GM12891 (cell line): ENCODE measurements around the gene TXNDC8.
"Not testable (repeated sequence)": the region's sequence is repeated elsewhere in the genome, so short reads cannot be mapped to it uniquely, and the experiment has no call there.

Experiments used
- DNase-seq: peaks from one replicate; pipeline ENCODE4 v3.0.0; 2011; ENCODE audit warnings: low spot score; ENCODE audit not compliant: insufficient read length
- FAIRE-seq: peaks from 2 replicates; lab custom pipeline; 2011; peaks lifted over from hg19 to GRCh38; lab: Jason Lieb, UNC
- PAX5 ChIP-seq: IDR thresholded peaks from 2 replicates; pipeline ENCODE4 v1.6.1; 2011; ENCODE audit warnings: low read length, moderate library complexity, mild to moderate bottlenecking; ENCODE audit not compliant: insufficient read depth, severe bottlenecking
- POLR2A ChIP-seq: IDR thresholded peaks from 2 replicates; pipeline ENCODE4 v1.6.1; 2011; ENCODE audit warnings: low read depth, low read length, control low read depth
- POLR2AphosphoS5 ChIP-seq: IDR thresholded peaks from 2 replicates; pipeline ENCODE4 v1.6.1; 2011; ENCODE audit warnings: low read depth, low read length, control low read depth
- POU2F2 ChIP-seq: IDR thresholded peaks from 2 replicates; pipeline ENCODE4 v1.6.1; 2011; ENCODE audit warnings: low read depth, mild to moderate bottlenecking, control low read depth, low read length, moderate library complexity
- SPI1 ChIP-seq: IDR thresholded peaks from 2 replicates; pipeline ENCODE4 v1.6.1; 2011; ENCODE audit warnings: low read depth, low read length, control low read depth
- TAF1 ChIP-seq: IDR thresholded peaks from 2 replicates; pipeline ENCODE4 v1.6.1; 2011; ENCODE audit warnings: low read depth, low read length, control low read depth

TXNDC8 gene

GRCh38 chr9:110330484-110331105, 7.1 kb downstream of the TXNDC8 start:
- no peak for TF ChIP-seq POLR2A
- TF ChIP-seq POU2F2, result no peak
- no peak for TF ChIP-seq SPI1
- TF ChIP-seq PAX5, result no peak
- no peak for TF ChIP-seq TAF1
- no peak for TF ChIP-seq POLR2AphosphoS5
- no peak for DNase-seq
- no peak for FAIRE-seq

GRCh38 chr9:110329639-110330230, 7.9 kb downstream of the TXNDC8 start:
- FAIRE-seq, result peak; percentile 45

DNA sequence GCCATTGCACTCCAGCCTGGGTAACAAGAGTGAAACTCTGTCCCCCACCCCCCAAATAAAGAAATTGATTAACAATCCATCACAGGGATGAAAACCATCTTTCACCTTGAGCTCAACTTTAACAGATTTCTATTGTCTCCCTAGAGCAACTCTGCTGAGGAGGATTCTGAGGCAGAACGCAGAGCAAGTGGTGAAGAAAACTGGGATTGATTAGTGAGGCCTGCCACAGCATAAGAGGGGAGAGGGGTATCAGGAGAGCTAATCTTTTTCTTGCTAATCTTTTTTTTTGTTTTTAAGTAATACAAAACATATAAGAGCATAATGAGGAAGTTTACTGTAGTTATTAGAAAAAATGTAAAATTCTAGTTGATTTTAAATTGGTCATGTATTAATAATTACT, 8.9 kb downstream of the TXNDC8 start:
- FAIRE-seq (no peak), DNase-seq (no peak)
- TF ChIP-seq POLR2AphosphoS5, result no peak
- TF ChIP-seq PAX5, result no peak
- TF ChIP-seq SPI1, result no peak
- TF ChIP-seq POU2F2, result no peak
- TF ChIP-seq TAF1, result no peak
- TF ChIP-seq POLR2A, result no peak

More at GRCh38 chr9:110329639-110330230, 7.9 kb downstream of the TXNDC8 start:
- DNase-seq, result no peak
- TF ChIP-seq SPI1 (0 out of 2 replicates have a peak, but pooled peaks have one; percentile 28), POU2F2 (no peak), POLR2A (no peak)

DNA sequence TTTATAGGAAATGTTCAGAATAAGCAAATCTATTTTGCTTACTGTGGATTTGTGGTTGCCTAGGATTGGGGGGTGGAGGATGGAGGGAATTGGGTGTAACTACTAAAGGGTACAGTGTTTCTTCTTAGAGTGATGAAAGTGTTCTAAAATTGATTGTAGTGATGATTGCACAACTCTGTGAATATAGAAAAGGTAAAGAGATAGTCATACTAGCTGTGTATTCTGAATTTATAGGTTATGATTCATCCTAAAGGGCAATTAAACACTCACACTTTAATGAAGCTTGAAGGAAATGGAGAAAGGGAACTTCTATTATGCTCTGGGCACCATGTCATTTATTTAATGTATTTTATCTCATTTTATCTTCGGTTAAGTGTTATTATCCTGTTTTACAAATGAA, 9.9 kb downstream of the TXNDC8 start:
- no peak for TF ChIP-seq TAF1
- TF ChIP-seq SPI1, result no peak
- no peak for TF ChIP-seq POLR2AphosphoS5
- FAIRE-seq, result no peak
- DNase-seq, result no peak

GRCh38 chr9:110323818-110324217, 13.8 kb downstream of the TXNDC8 start:
- FAIRE-seq (no peak), DNase-seq (no peak)
- no peak for TF ChIP-seq SPI1
- TF ChIP-seq POU2F2, result no peak
- TF ChIP-seq TAF1, result no peak
- TF ChIP-seq PAX5, result no peak
- no peak for TF ChIP-seq POLR2A
- no peak for TF ChIP-seq POLR2AphosphoS5

GRCh38 chr9:110320651-110321445, 16.8 kb downstream of the TXNDC8 start:
- DNase-seq, result no peak
- TF ChIP-seq PAX5 (no peak), POLR2A (no peak), POLR2AphosphoS5 (no peak), POU2F2 (no peak)
- FAIRE-seq, result no peak

- DNase-seq (no peak), FAIRE-seq (no peak)
- no peak for TF ChIP-seq POLR2AphosphoS5
- TF ChIP-seq POU2F2, result no peak
- TF ChIP-seq POLR2A, result no peak
- TF ChIP-seq PAX5, result no peak
- TF ChIP-seq TAF1, result no peak
- TF ChIP-seq SPI1, result no peak
These were observed 17.7 kb downstream of the TXNDC8 start for GRCh38 chr9:110319781-110320492.

DNA sequence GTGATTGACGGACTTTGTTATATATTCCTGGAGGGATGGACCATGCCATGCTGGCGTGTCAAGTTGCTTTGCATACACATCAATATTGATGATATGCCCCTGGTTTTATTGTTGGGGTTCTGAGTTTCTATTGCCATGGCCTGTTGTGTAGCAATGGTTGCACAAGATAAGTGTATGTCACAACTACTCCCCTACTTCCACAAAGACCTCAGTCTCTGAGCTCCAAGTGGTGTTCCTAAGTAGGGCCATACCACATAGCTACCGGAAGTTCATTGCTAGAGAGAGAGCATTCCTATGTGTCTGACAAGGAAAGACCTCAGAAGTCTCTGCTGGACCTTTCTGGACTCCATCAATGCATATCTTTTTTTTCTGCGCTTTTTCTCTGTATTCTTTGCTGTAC, 19.8 kb downstream of the TXNDC8 start:
- DNase-seq, result no peak
- TF ChIP-seq POLR2AphosphoS5 (no peak), TAF1 (no peak), PAX5 (no peak), POU2F2 (no peak), SPI1 (no peak), POLR2A (no peak)
- FAIRE-seq, result no peak

DNA sequence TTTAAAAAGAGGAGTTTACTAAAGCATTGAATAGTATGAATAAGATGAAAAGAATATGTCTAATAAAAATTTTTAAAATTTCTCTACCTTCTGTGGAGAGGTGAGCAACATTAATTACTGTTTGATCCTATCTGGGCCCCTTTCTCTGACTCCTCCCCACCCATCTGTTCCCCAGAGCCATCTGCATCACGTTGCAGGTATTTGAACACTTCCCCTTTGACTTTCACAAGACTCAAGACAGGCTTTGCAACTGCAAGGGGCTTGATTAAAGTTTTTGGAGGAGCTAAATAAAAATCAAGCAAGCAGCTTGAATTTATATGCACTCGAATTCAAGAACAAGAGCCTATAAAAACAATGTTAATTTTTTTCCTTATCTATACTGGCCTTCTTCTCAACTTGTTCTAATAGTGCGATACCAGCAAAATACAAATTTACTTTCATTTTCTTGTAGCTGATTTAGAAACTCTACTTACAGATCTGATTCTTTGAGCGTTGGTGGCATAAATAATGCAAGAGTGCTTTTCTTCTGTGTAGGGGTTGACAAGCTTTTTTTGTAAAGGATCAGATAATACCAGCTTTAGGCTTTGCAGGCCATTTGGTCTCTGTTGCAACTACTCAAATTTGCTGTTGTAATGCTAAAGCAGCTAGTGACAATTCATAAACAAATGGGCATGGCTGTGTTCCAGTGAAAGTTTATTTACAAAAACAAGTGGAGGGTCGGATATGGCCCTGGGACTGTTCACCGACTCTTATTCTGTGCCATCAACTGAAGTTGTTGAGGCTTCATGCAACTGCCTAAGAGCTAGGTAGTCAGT, 21.2 kb downstream of the TXNDC8 start:
- no peak for TF ChIP-seq PAX5
- TF ChIP-seq POLR2AphosphoS5, result no peak
- peak; percentile 87 for TF ChIP-seq SPI1
- peak; percentile 26 for FAIRE-seq
- DNase-seq, result peak; percentile 42

- DNase-seq, FAIRE-seq: not testable (repeated sequence)
These were observed 25.7 kb downstream of the TXNDC8 start for GRCh38 chr9:110311978-110312377.
